ENCODE data around the gene PRMT1. TPM values are rescaled to one million over a fixed set of nuclear protein-coding genes. Genes with fewer than 3 reads are reported as not detected.

The PRMT1 gene
- total RNA-seq, 1 experiment from 2014 or later = 219 TPM

DNA sequence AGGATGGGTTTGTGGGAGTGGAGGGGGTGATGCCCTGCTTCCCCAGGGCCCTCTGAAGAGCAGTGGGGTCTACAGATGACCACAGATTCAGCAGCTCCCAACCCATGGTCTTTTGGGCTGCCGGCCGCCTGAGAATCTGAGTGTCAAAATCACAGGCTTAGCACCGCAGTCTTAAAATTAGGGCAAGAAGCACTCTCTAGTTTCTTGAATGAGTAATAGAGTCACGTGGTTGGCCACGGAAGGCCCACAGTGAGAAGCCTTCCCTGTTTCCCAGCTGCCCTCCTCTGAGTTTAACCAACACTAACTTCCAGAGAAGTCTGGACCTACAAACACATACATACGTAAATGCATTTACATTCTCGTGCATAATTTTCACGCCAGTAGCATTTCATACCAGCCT is 5.2 kb downstream of the PRMT1 start:
- ChIA-PET CTCF (no interaction called here), POLR2A (no interaction called here)
- TF ChIP-seq TCF7L2 (IDR thresholded peaks at IDR 0.05; ENCODE audit: low read depth, low read length) = no peak
- TF ChIP-seq, protein P1, sequence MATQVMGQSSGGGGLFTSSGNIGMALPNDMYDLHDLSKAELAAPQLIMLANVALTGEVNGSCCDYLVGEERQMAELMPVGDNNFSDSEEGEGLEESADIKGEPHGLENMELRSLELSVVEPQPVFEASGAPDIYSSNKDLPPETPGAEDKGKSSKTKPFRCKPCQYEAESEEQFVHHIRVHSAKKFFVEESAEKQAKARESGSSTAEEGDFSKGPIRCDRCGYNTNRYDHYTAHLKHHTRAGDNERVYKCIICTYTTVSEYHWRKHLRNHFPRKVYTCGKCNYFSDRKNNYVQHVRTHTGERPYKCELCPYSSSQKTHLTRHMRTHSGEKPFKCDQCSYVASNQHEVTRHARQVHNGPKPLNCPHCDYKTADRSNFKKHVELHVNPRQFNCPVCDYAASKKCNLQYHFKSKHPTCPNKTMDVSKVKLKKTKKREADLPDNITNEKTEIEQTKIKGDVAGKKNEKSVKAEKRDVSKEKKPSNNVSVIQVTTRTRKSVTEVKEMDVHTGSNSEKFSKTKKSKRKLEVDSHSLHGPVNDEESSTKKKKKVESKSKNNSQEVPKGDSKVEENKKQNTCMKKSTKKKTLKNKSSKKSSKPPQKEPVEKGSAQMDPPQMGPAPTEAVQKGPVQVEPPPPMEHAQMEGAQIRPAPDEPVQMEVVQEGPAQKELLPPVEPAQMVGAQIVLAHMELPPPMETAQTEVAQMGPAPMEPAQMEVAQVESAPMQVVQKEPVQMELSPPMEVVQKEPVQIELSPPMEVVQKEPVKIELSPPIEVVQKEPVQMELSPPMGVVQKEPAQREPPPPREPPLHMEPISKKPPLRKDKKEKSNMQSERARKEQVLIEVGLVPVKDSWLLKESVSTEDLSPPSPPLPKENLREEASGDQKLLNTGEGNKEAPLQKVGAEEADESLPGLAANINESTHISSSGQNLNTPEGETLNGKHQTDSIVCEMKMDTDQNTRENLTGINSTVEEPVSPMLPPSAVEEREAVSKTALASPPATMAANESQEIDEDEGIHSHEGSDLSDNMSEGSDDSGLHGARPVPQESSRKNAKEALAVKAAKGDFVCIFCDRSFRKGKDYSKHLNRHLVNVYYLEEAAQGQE (IDR thresholded peaks at IDR 0.05; ENCODE audit: insufficient read depth in 1 of 2, low read depth in 2 of 2, low read length in 1 of 2) = no peak
- TF ChIP-seq, protein P2, sequence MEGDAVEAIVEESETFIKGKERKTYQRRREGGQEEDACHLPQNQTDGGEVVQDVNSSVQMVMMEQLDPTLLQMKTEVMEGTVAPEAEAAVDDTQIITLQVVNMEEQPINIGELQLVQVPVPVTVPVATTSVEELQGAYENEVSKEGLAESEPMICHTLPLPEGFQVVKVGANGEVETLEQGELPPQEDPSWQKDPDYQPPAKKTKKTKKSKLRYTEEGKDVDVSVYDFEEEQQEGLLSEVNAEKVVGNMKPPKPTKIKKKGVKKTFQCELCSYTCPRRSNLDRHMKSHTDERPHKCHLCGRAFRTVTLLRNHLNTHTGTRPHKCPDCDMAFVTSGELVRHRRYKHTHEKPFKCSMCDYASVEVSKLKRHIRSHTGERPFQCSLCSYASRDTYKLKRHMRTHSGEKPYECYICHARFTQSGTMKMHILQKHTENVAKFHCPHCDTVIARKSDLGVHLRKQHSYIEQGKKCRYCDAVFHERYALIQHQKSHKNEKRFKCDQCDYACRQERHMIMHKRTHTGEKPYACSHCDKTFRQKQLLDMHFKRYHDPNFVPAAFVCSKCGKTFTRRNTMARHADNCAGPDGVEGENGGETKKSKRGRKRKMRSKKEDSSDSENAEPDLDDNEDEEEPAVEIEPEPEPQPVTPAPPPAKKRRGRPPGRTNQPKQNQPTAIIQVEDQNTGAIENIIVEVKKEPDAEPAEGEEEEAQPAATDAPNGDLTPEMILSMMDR (IDR thresholded peaks at IDR 0.05) = no peak
- no peak for TF ChIP-seq POLR2AphosphoS5 (IDR thresholded peaks at IDR 0.05; ENCODE audit: low read depth, low read length)
- TF ChIP-seq SIN3A (IDR thresholded peaks at IDR 0.05; ENCODE audit: borderline replicate concordance, insufficient read depth, low read depth, low read length) = no peak
- no peaks in the 10 kb centered on the region for H3K9me3 ChIP-seq (ENCODE audit: control insufficient read depth, insufficient read depth, low read depth, low read length)
- no peaks in the 10 kb centered on the region for H3K27me3 ChIP-seq (ENCODE audit: control insufficient read depth, insufficient read depth, low read length)
- peaks cover 14% of the 10 kb centered on the region for H3K36me3 ChIP-seq (ENCODE audit: control insufficient read depth, insufficient read depth, low read length)
- peaks cover 21% of the 10 kb centered on the region for H3K4me1 ChIP-seq (ENCODE audit: control insufficient read depth, insufficient read depth, low read length)
- intact Hi-C loops (cut with micrococcal nuclease; ENCODE audit: unreplicated experiment) = no loop called here
- DNase-seq (ENCODE audit: low read depth, low spot score) = no peak
- no peak overlapping the region for H3K4me3 ChIP-seq (ENCODE audit: low read depth in 2 of 2, low read length in 2 of 2)
- no peak for ATAC-seq
- no TSS peak for BruUV-seq (replicated peaks)
- no peak overlapping the region for H3K27ac ChIP-seq (ENCODE audit: low read length)
- in situ Hi-C loops (cut with HindIII; ENCODE audit: low pct_unique_long_range_greater_than_20kb, low sequenced_read_pairs) = no loop called here

GRCh38 chr19:49683814-49684250 is 6.8 kb downstream of the PRMT1 start:
- Histone ChIP-seq H3K27ac (ENCODE audit: low read length) (no peak overlapping the region), H3K36me3 (ENCODE audit: control insufficient read depth, insufficient read depth, low read length) (peaks cover 14% of the 10 kb centered on the region), H3K4me1 (ENCODE audit: control insufficient read depth, insufficient read depth, low read length) (peaks cover 21% of the 10 kb centered on the region), H3K4me3 (ENCODE audit: low read depth in 2 of 2, low read length in 2 of 2) (no peak overlapping the region), H3K9me3 (ENCODE audit: control insufficient read depth, insufficient read depth, low read depth, low read length) (no peaks in the 10 kb centered on the region), H3K27me3 (ENCODE audit: control insufficient read depth, insufficient read depth, low read length) (no peaks in the 10 kb centered on the region)
- DNase-seq (ENCODE audit: low read depth, low spot score) (no peak), ATAC-seq (no peak)
- CTCF ChIA-PET = no interaction called here
- intact Hi-C loops (cut with micrococcal nuclease; ENCODE audit: unreplicated experiment) (no loop called here), in situ Hi-C loops (cut with HindIII; ENCODE audit: low pct_unique_long_range_greater_than_20kb, low sequenced_read_pairs) (no loop called here)
- POLR2A ChIA-PET = no interaction called here
- TF ChIP-seq, protein P1 (IDR thresholded peaks at IDR 0.05; ENCODE audit: insufficient read depth in 1 of 2, low read depth in 2 of 2, low read length in 1 of 2) = no peak
- TF ChIP-seq TCF7L2 (IDR thresholded peaks at IDR 0.05; ENCODE audit: low read depth, low read length) (no peak), POLR2AphosphoS5 (IDR thresholded peaks at IDR 0.05; ENCODE audit: low read depth, low read length) (no peak), SIN3A (IDR thresholded peaks at IDR 0.05; ENCODE audit: borderline replicate concordance, insufficient read depth, low read depth, low read length) (no peak)
- TF ChIP-seq, protein P2 (IDR thresholded peaks at IDR 0.05) = no peak
- BruUV-seq (replicated peaks) = no TSS peak
